Endodermal cell (in vitro differentiated cells): ENCODE measurements around the gene ARHGAP36. TPM values are rescaled to one million over a fixed set of nuclear protein-coding genes. Genes with fewer than 3 reads are reported as not detected.

Source experiments
- DNase-seq: peaks from one replicate; pipeline ENCODE4 v3.0.0-alpha.2; 2017
- H3K27ac ChIP-seq: 2 replicates; pipeline ENCODE4 v1.5.1; 2013; ENCODE audit warnings: mild to moderate bottlenecking, low read depth, low read length, moderate library complexity
- H3K27me3 ChIP-seq: 2 replicates; pipeline ENCODE4 v1.6.1; 2013; ENCODE audit warnings: mild to moderate bottlenecking, low read length, moderate library complexity; ENCODE audit not compliant: insufficient read depth, control insufficient read depth, poor library complexity, severe bottlenecking
- H3K36me3 ChIP-seq: 2 replicates; pipeline ENCODE4 v1.7.0; 2013; ENCODE audit warnings: mild to moderate bottlenecking, low read length, moderate library complexity; ENCODE audit not compliant: control insufficient read depth, insufficient read depth
- H3K4me1 ChIP-seq: one replicate; pipeline ENCODE4 v1.7.0; 2013; ENCODE audit warnings: low read length; ENCODE audit not compliant: control insufficient read depth, insufficient read depth
- H3K4me3 ChIP-seq: 2 replicates; pipeline ENCODE4 v1.5.1; 2013; ENCODE audit warnings: mild to moderate bottlenecking, low read length, moderate library complexity
- H3K9ac ChIP-seq: 2 replicates; pipeline ENCODE4 v1.6.1; 2013; ENCODE audit warnings: mild to moderate bottlenecking, low read length, moderate library complexity; ENCODE audit not compliant: poor library complexity, severe bottlenecking; ENCODE audit errors: extremely low read depth
- H3K9me3 ChIP-seq: 2 replicates; pipeline ENCODE4 v1.6.1; 2013; ENCODE audit warnings: mild to moderate bottlenecking, low read length, moderate library complexity; ENCODE audit not compliant: control insufficient read depth
- H3K27ac Mint-ChIP-seq: 2 replicates; pipeline ENCODE4 v1.8.0; 2020; ENCODE audit warnings: mixed read lengths
- H3K27me3 Mint-ChIP-seq: 2 replicates; pipeline ENCODE4 v1.8.0; 2021; ENCODE audit warnings: mild to moderate bottlenecking, mixed read lengths; ENCODE audit not compliant: insufficient read depth
- H3K36me3 Mint-ChIP-seq: 2 replicates; pipeline ENCODE4 v1.8.0; 2020; ENCODE audit warnings: low read depth, mixed read lengths
- H3K4me1 Mint-ChIP-seq: 2 replicates; pipeline ENCODE4 v1.8.0; 2020; ENCODE audit warnings: mixed read lengths
- H3K4me3 Mint-ChIP-seq: 2 replicates; pipeline ENCODE4 v1.8.0; 2020; ENCODE audit warnings: mild to moderate bottlenecking, moderate library complexity, mixed read lengths
- H3K9me3 Mint-ChIP-seq: 2 replicates; pipeline ENCODE4 v1.8.0; 2020; ENCODE audit warnings: mild to moderate bottlenecking, mixed read lengths
- WGBS, 2 experiments: methylation state at CpG; one replicate each; pipeline versions ENCODE4 v1.1.5 to v1.1.7; 2013; ENCODE audit warnings: missing lambda C conversion rate in 2 of 2, mixed read lengths in 1 of 2; ENCODE audit not compliant: insufficient coverage in 1 of 2, insufficient read length in 1 of 2; 5-methylcytosine and 5-hydroxymethylcytosine counted together
- long read RNA-seq, 4 experiments: library from polyadenylated mRNA in 2 of 4; library from RNA in 1 of 4; library from capped mRNA in 1 of 4; stranded (forward) in 3 of 4; unstranded in 1 of 4; transcript quantifications; one replicate each; pipeline ENCODE4 v2.0.0, GENCODE V29; 2020 to 2021; ENCODE audit warnings: inconsistent platforms in 1 of 4
- polyA plus RNA-seq, 2 experiments: library from polyadenylated mRNA; stranded (reverse); fragments of 50-300 nt; gene quantifications; one replicate each; pipeline ENCODE4 v1.2.3, GENCODE V29; 2013
- total RNA-seq, 2 donors: library from RNA; stranded (reverse); fragmentation: NEBNext Ultra II Directional in 1 of 2; extraction: Animal tissue kit (Norgen Biotek cat#: 25700) in 1 of 2; gene quantifications; 2 replicates in 1 of 2; 3 replicates in 1 of 2; pipeline ENCODE4 v1.2.1, GENCODE V29; 2021
- TF ChIP-seq, protein P1 (sequence below): fragments of 200-600 bp; sonication (generic); conservative IDR thresholded peaks from 2 replicates; pipeline ENCODE4 v1.5.0; 2021; ENCODE audit warnings: antibody characterized with exemption, mild to moderate bottlenecking

ARHGAP36 gene
- total RNA-seq, result under 1 TPM in 1 of 2 donors, not detected in 1; 0.24 TPM
- not detected for polyA plus RNA-seq (2013, experiment 1 of 2)
- 0.25 TPM for polyA plus RNA-seq (2013, experiment 2 of 2)
- long read RNA-seq, experiment 1, result 0 reads
- long read RNA-seq, experiment 2, result 0 reads
- long read RNA-seq, experiment 3, partial matches to known transcripts, result 1 of 6 reads
- long read RNA-seq, experiment 3, other reads (novel, unspliced or antisense), result 1 of 6 reads
- long read RNA-seq, experiment 4, result 0 reads

GRCh38 chrX:131058136-131058868 lies at the start of gene ARHGAP36:
Gene ARHGAP36 (plus strand): TSS chrX:131058346. CDS start chrX:131081666, 23,320 bp downstream.
- TF ChIP-seq, protein P1, sequence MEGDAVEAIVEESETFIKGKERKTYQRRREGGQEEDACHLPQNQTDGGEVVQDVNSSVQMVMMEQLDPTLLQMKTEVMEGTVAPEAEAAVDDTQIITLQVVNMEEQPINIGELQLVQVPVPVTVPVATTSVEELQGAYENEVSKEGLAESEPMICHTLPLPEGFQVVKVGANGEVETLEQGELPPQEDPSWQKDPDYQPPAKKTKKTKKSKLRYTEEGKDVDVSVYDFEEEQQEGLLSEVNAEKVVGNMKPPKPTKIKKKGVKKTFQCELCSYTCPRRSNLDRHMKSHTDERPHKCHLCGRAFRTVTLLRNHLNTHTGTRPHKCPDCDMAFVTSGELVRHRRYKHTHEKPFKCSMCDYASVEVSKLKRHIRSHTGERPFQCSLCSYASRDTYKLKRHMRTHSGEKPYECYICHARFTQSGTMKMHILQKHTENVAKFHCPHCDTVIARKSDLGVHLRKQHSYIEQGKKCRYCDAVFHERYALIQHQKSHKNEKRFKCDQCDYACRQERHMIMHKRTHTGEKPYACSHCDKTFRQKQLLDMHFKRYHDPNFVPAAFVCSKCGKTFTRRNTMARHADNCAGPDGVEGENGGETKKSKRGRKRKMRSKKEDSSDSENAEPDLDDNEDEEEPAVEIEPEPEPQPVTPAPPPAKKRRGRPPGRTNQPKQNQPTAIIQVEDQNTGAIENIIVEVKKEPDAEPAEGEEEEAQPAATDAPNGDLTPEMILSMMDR, result no peak
- H3K27me3 Mint-ChIP-seq, result peaks cover 75% of the 10 kb centered on the region
- no peak within 1 kb of the TSS for H3K27ac Mint-ChIP-seq
- H3K27ac ChIP-seq, result no peak within 1 kb of the TSS
- H3K4me3 ChIP-seq, result no peak within 1 kb of the TSS
- no peaks in the 10 kb centered on the region for H3K36me3 ChIP-seq
- no peaks in the 10 kb centered on the region for H3K9me3 ChIP-seq
- peak within 1 kb of the TSS; percentile 56 for H3K4me3 Mint-ChIP-seq
- no peaks in the 10 kb centered on the region for H3K9me3 Mint-ChIP-seq
- no peaks in the 10 kb centered on the region for H3K36me3 Mint-ChIP-seq
- H3K4me1 ChIP-seq, result no peaks in the 10 kb centered on the region
- peaks cover 42% of the 10 kb centered on the region for H3K27me3 ChIP-seq
- DNase-seq, result peak; percentile 57
- H3K4me1 Mint-ChIP-seq, result peaks cover 15% of the 10 kb centered on the region
- H3K9ac ChIP-seq, result no peak within 1 kb of the TSS
- 9% methylated on average over 61 of the region's 62 CpGs; no CpG with 5 or more reads in 1 of the 2 experiments for WGBS, 2 experiments

DNA sequence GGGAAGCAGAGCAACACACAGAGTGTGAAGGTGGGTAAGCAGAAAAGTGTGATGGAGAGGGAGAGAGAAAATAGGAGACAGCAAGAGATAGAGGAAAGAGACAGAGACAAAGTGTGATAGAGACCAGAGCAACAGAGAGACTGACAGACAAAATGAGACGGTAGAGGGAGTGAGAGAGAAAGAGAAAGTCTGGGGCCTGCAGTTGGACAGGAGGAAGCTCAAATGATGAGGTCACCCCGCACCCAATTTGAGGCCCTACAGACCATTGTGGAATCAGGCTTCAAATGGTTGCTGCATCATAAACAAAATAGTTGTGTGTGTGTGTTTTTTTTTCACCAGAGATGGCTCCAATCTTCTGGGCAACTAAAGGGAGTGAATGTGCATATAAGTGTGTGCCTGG lies 48.0 kb upstream of the ARHGAP36 start:
- Histone ChIP-seq H3K9me3 (no peaks in the 10 kb centered on the region), H3K9ac (no peak overlapping the region), H3K27ac (no peak overlapping the region), H3K27me3 (no peaks in the 10 kb centered on the region), H3K4me1 (no peaks in the 10 kb centered on the region), H3K36me3 (no peaks in the 10 kb centered on the region), H3K4me3 (no peak overlapping the region)
- TF ChIP-seq, protein P1, result no peak
- H3K4me1 Mint-ChIP-seq, result peaks cover 2% of the 10 kb centered on the region
- no peaks in the 10 kb centered on the region for H3K9me3 Mint-ChIP-seq
- WGBS, 2 experiments, result 60 to 95% methylated on average over 1 to 2 of the region's 2 CpGs
- H3K4me3 Mint-ChIP-seq, result no peak overlapping the region
- no peak for DNase-seq
- no peak overlapping the region for H3K27ac Mint-ChIP-seq
- H3K36me3 Mint-ChIP-seq, result no peaks in the 10 kb centered on the region
- H3K27me3 Mint-ChIP-seq, result peaks cover 6% of the 10 kb centered on the region

DNA sequence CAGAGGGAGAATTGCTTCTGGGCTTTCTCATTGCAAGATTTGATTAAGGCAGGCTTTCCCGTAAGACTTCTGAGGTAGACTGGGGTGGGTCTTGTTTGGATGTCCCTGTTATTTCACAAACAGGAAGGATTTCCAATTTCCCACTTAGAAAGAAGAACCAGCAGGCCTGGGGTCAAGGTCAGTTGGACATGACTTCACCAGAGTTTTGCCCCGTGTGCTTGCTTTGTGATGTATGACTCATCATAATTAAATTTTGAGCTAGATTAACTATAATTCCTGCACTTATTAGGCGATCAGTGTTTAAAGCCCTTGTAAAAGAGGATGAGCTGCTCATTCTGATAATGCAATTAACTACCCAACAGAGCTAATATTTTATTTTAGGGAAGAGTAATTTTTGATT lies 32.8 kb upstream of the ARHGAP36 start:
- no peaks in the 10 kb centered on the region for H3K36me3 Mint-ChIP-seq
- no peak overlapping the region for H3K9ac ChIP-seq
- H3K27me3 Mint-ChIP-seq, result peaks cover 26% of the 10 kb centered on the region
- 94% methylated on average over 3 of the region's 3 CpGs; no CpG with 5 or more reads in 1 of the 2 experiments for WGBS, 2 experiments
- no peaks in the 10 kb centered on the region for H3K4me1 ChIP-seq
- H3K27me3 ChIP-seq, result no peaks in the 10 kb centered on the region
- H3K9me3 ChIP-seq, result no peaks in the 10 kb centered on the region
- no peak overlapping the region for H3K4me3 ChIP-seq
- H3K27ac ChIP-seq, result no peak overlapping the region
- H3K36me3 ChIP-seq, result no peaks in the 10 kb centered on the region
- H3K4me1 Mint-ChIP-seq, result no peaks in the 10 kb centered on the region
- TF ChIP-seq, protein P1, result no peak
- H3K4me3 Mint-ChIP-seq, result no peak overlapping the region
- no peaks in the 10 kb centered on the region for H3K9me3 Mint-ChIP-seq
- no peak overlapping the region for H3K27ac Mint-ChIP-seq
- DNase-seq, result no peak
